Activated naive CD8-positive, alpha-beta T cell treated with anti-CD3 and anti-CD28 coated beads for 36 hours (primary cell): ENCODE data around the gene DCUN1D2. TPM values are rescaled to one million over a fixed set of nuclear protein-coding genes. Genes with fewer than 3 reads are reported as not detected.
"Not testable (repeated sequence)": the region's sequence is repeated elsewhere in the genome, so short reads cannot be mapped to it uniquely, and the experiment has no call there.

ENCODE experiments used
- DNase-seq: peaks from one replicate; pipeline ENCODE4 v3.0.0; 2021
- H3K27ac Mint-ChIP-seq: one replicate; pipeline ENCODE4 v1.8.0; 2022; ENCODE audit warnings: mild to moderate bottlenecking, moderate library complexity, mixed read lengths
- H3K27me3 Mint-ChIP-seq: one replicate; pipeline ENCODE4 v1.8.0; 2022; ENCODE audit warnings: mild to moderate bottlenecking, mixed read lengths
- H3K36me3 Mint-ChIP-seq: one replicate; pipeline ENCODE4 v1.8.0; 2021; ENCODE audit warnings: mild to moderate bottlenecking, mixed read lengths
- H3K4me1 Mint-ChIP-seq: one replicate; pipeline ENCODE4 v1.8.0; 2021; ENCODE audit warnings: mixed read lengths
- H3K4me3 Mint-ChIP-seq: one replicate; pipeline ENCODE4 v1.8.0; 2022; ENCODE audit warnings: mild to moderate bottlenecking, moderate library complexity, mixed read lengths
- H3K9me3 Mint-ChIP-seq: one replicate; pipeline ENCODE4 v1.8.0; 2022; ENCODE audit warnings: mixed read lengths
- total RNA-seq, 2 experiments: library from RNA; stranded (reverse); gene quantifications; one replicate each; pipeline ENCODE4 v1.2.3, GENCODE V29; 2021

DCUN1D2 gene
- total RNA-seq, 2 experiments from 2014 or later: 11.0 to 13.9 TPM

DNA sequence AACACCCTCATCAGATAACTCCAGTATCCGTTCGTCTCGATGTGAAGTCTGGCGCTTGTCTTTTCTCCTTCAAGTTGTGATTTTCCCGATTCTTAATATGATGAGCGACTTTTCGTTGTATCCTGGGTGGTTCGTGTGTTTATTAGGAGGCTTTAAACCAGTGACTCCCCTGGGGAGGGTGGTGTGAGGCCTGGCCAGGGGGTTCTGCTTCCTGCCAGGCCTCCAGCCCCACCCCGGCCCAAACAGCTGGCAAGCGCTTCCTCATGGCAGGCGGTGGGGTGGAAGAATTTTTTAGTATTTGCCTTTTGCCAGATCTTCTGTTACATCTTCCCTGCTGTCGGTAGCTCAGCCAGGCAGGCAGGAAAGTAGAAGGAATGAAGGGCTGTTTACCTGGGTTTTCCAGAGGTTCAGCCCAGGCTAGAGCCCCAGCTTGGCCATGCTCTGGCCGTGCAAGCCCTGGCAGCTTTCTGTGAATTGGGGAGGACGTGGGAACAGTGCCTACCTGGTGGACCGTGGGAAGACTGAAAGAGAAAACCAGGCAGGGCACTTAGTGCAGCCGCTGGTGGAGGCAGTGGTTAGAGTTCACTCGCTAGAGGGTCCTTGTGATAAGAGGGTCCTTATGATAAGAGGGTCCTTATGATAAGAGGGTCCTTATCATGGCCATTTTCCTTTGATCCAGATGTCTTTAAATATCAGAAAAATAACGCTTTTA lies 37.7 kb upstream of the DCUN1D2 start:
- no peaks in the 10 kb centered on the region for H3K27me3 Mint-ChIP-seq
- H3K9me3 Mint-ChIP-seq: no peaks in the 10 kb centered on the region
- DNase-seq: no peak
- peaks cover 11% of the 10 kb centered on the region for H3K36me3 Mint-ChIP-seq
- no peaks in the 10 kb centered on the region for H3K4me1 Mint-ChIP-seq
- H3K4me3 Mint-ChIP-seq: no peak overlapping the region
- H3K27ac Mint-ChIP-seq: no peak overlapping the region

DNA sequence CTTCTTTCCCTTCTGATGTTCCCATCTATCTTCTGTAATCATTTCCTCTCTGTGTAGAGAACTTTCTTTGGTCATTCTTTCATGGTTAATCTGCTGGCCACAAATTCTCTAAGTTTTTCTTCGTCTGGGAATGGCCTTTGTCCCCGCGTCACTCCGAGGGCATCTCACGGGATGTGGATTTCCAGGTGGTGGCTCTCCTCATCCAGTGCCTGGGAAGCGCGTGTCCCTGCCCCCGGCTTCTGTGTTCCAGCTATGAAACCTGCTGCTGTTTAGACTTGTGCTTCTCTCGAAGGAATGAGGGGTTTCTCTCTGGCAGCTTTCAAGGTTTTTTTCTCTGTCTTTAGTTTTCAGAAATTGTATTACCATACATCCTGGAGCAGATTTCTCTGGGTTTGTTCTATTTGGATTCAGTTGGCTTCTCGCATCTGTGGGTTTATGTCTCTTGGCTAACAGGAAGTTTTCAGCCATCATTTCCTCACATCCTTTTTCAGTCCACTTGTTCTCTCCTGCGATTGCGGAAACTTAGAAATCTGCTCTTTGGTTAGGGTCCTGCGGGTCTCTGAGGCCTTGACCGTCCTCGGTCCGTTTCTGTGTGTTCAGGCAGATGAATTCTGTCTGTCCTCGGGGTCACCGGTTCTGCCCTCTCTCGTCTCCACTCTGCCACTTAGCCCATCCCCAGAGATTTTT lies 36.9 kb upstream of the DCUN1D2 start:
- H3K36me3 Mint-ChIP-seq: peaks cover 15% of the 10 kb centered on the region
- no peaks in the 10 kb centered on the region for H3K4me1 Mint-ChIP-seq
- H3K4me3 Mint-ChIP-seq: no peak overlapping the region
- H3K27me3 Mint-ChIP-seq: no peaks in the 10 kb centered on the region
- DNase-seq: no peak
- H3K27ac Mint-ChIP-seq: no peak overlapping the region
- no peaks in the 10 kb centered on the region for H3K9me3 Mint-ChIP-seq

DNA sequence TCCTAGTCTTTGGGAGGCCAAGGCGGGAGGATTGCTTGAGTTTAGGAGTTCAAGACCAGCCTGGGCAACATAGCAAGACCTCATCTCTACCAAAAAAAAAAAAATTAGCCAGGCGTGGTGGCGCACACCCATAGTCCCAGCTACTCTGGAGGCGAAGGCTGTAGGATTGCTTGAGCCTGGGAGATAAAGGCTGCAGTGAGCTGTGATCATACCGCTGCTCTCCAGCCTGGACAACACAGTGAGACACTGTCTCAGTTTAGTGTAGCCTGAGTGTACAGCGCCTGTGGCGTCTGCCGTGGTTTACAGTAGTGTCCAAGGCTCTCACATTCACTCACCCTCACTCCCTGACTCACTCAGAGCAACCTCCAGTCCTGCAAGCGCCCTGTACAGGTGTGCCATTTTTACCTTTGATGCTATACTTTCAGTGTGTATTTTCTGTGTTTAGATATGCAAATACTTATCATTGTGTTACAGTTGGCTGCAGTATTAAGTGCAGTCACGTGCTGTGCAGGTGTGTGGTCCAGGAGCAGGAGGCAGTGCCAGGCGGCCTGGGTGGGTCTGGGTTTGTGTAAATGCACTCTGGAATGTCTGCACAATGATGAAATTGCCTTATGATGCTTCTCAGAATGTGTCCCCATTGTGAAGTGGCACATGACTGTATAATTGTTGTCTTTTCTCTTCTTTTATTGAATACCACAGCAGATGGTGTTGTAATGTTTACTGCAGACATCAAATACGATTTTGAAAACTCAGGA lies 36.1 kb upstream of the DCUN1D2 start:
- DNase-seq: no peak
- H3K4me1 Mint-ChIP-seq: no peaks in the 10 kb centered on the region
- no peaks in the 10 kb centered on the region for H3K27me3 Mint-ChIP-seq
- H3K36me3 Mint-ChIP-seq: peaks cover 13% of the 10 kb centered on the region
- H3K9me3 Mint-ChIP-seq: no peaks in the 10 kb centered on the region
- no peak overlapping the region for H3K27ac Mint-ChIP-seq
- H3K4me3 Mint-ChIP-seq: no peak overlapping the region

DNA sequence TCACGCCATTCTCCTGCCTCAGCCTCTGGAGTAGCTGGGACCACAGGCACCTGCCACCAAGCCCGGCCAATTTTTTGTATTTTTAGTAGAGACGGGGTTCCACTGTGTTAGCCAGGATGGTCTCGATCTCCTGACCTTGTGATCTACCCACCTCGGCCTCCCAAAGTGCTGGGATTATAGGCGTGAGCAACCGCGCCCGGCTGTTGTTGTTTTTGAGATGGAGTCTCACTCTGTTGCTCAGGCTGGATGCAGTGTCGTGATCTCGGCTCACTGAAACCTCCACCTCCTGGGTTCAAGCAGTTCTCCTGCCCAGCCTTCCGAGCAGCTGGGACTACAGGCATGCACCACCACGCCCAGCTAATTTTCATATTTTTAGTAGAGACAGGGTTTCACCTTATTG lies 31.9 kb upstream of the DCUN1D2 start:
- H3K27ac Mint-ChIP-seq, DNase-seq, H3K27me3 Mint-ChIP-seq, H3K9me3 Mint-ChIP-seq, H3K4me3 Mint-ChIP-seq: not testable (repeated sequence)
- Mint-ChIP-seq H3K36me3 (peaks cover 14% of the 10 kb centered on the region), H3K4me1 (peaks cover 11% of the 10 kb centered on the region)

DNA sequence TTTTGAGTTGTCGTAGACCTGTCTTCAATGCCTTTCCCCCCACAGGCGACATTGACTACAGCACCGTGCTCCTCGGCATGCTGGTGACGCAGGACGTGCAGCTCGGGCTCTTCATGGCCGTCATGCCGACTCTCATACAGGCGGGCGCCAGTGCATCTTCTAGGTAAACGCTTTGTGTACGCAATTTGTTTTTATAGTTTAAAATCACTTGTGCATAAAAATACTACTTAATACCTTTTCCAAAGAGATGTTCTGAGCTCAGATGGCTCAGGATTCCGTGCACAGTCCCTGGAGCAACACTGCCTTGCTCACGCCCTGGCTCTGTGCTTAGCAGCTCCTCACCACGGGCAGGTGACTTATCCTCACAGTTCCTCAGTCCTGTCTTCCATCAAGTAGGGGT lies 30.1 kb upstream of the DCUN1D2 start:
- Mint-ChIP-seq H3K4me3 (no peak overlapping the region), H3K36me3 (peaks cover 14% of the 10 kb centered on the region), H3K4me1 (peaks cover 21% of the 10 kb centered on the region), H3K27me3 (no peaks in the 10 kb centered on the region), H3K27ac (no peak overlapping the region), H3K9me3 (no peaks in the 10 kb centered on the region)
- no peak for DNase-seq

DNA sequence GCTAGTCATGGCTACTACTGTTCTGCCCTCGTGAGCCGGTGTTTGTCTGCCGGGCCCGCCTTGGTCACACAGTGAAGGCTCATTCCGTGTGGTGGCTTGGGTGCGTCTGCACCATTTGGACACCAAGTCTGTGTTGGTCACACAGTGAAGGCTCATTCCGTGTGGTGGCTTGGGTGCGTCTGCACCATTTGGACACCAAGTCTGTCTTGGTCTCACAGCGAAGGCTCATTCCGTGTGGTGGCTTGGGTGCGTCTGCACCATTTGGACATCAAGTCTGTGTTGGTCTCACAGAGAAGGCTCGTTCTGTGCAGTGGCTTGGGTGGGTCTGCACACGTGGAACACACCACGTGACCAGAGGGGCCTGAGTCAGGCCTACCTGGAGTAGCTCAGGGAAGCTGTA lies 29.0 kb upstream of the DCUN1D2 start:
- H3K4me3 Mint-ChIP-seq: no peak overlapping the region
- no peak for DNase-seq
- H3K27me3 Mint-ChIP-seq: no peaks in the 10 kb centered on the region
- H3K27ac Mint-ChIP-seq: no peak overlapping the region
- H3K9me3 Mint-ChIP-seq: no peaks in the 10 kb centered on the region
- peaks cover 14% of the 10 kb centered on the region for H3K36me3 Mint-ChIP-seq
- H3K4me1 Mint-ChIP-seq: peaks cover 21% of the 10 kb centered on the region

DNA sequence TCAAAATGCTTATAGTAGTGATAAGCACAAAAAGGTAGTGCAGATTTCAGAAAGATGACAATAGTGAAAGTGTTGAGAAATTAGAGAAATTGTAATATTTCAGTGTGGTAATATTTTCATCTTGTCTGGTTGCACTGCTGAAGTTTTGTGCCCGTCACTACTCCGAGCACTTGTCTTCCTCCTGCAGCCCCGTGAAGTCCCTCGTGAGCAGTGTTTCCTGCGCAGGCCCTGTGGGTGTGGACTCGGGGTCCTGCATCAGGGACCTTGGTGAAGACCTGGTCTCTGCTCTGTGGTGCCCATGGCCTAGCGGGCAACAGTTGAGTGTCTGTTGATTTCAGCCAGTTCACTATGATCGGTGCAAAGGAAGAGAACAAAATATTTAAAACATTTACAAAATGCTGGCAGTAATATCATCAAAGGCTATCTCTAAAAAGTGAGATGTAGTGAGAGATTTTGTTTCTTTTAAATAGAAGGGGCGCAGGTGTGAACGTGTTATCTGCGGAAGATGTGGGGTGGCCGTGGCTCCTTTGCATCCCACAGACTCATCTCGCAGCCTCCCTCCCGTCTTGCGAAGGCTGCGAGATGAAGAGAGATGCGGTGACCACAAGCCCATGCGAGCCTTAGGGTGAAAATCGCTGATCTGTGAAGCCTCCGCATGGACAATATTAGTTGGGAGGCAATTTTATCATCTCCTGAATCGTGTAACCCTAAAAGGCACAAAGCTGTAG lies 27.7 kb upstream of the DCUN1D2 start:
- Mint-ChIP-seq H3K4me3 (peak overlapping the region; percentile 35), H3K9me3 (no peaks in the 10 kb centered on the region), H3K27me3 (no peaks in the 10 kb centered on the region), H3K4me1 (peaks cover 21% of the 10 kb centered on the region), H3K36me3 (peaks cover 11% of the 10 kb centered on the region), H3K27ac (no peak overlapping the region)
- DNase-seq: no peak

DNA sequence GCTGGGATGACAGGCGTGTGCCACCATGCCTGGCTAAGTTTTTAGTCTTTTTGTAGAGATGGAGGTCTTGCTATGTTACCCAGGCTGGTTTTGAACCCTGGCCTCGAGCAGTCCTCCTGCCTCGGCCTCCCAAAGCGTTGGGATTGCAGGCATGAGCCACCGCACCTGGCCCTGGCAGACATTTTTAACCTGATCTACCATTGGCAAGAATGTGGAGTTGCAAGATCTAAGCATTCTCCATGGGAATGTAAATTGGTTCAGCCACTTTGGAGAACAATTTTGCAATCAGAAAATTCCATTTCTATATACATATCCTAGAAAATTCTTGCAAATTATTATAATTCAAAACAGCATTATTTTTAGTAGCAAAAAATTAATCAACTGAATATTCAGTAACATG lies 24.3 kb upstream of the DCUN1D2 start:
- Mint-ChIP-seq H3K27ac (no peak overlapping the region), H3K9me3 (no peaks in the 10 kb centered on the region), H3K36me3 (peaks cover 4% of the 10 kb centered on the region), H3K4me1 (peaks cover 21% of the 10 kb centered on the region), H3K4me3 (no peak overlapping the region), H3K27me3 (no peaks in the 10 kb centered on the region)
- no peak for DNase-seq

DNA sequence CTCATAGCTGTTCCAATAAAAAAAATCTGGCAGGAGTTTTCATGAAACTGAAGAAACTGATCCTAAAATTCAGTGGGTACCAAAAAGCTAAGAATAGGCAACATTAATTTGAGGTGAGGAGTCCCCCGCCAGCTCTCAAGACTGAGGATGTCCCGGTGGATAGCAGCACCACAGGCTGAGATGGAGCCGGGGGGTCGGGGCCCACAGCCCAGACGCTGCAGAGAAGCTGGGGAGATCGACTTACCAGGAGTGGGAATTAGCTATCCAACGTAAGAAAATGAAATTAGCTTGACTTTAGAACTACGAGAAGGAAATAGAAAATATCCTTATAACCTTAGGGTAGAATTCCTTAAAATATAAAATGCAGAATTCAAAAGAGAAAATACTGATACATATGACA lies 23.2 kb upstream of the DCUN1D2 start:
- H3K4me1 Mint-ChIP-seq: peaks cover 21% of the 10 kb centered on the region
- H3K9me3 Mint-ChIP-seq: no peaks in the 10 kb centered on the region
- no peaks in the 10 kb centered on the region for H3K27me3 Mint-ChIP-seq
- DNase-seq: no peak
- no peak overlapping the region for H3K4me3 Mint-ChIP-seq
- peaks cover 4% of the 10 kb centered on the region for H3K36me3 Mint-ChIP-seq
- no peak overlapping the region for H3K27ac Mint-ChIP-seq

DNA sequence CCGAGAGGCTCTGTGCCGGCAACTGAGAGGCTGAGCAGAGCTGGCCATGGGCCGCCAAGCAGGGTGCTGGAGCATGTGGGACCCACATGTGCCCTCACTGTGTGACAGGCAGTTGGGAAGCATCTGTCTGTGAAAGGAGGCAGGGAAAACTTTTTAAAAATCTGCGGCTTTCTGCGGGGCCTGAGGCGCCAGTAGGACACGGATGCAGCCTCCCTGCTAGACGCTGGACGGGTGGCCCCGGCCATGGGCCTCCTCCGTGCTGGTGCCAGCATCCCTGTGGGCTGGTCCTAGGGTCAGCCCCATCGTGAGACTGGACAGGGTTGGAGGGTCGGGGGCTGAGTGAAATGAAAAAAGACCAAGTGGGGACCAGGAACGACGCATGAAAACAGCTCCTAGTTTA lies 20.9 kb upstream of the DCUN1D2 start:
- no peak overlapping the region for H3K4me3 Mint-ChIP-seq
- no peak for DNase-seq
- H3K27me3 Mint-ChIP-seq: no peaks in the 10 kb centered on the region
- H3K9me3 Mint-ChIP-seq: no peaks in the 10 kb centered on the region
- H3K27ac Mint-ChIP-seq: no peak overlapping the region
- peaks cover 2% of the 10 kb centered on the region for H3K36me3 Mint-ChIP-seq
- peaks cover 1% of the 10 kb centered on the region for H3K4me1 Mint-ChIP-seq

DNA sequence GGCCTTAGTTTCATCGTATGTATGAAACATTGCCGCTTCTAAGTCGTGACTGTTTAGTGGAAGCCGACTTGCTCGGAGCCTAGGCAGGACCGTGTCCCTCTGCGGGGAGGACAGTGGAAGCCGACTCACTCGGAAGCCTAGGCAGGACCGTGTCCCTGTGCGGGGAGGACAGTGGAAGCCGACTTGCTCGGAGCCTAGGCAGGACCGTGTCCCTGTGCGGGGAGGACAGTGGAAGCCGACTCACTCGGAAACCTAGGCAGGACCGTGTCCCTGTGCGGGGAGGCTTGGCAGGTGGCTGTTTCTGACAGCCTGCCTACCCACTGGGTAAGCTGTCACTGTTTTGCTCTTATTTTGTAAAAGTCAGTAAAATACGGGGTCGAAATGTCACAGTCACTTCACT lies 20.4 kb upstream of the DCUN1D2 start:
- no peak for DNase-seq
- no peak overlapping the region for H3K27ac Mint-ChIP-seq

DNA sequence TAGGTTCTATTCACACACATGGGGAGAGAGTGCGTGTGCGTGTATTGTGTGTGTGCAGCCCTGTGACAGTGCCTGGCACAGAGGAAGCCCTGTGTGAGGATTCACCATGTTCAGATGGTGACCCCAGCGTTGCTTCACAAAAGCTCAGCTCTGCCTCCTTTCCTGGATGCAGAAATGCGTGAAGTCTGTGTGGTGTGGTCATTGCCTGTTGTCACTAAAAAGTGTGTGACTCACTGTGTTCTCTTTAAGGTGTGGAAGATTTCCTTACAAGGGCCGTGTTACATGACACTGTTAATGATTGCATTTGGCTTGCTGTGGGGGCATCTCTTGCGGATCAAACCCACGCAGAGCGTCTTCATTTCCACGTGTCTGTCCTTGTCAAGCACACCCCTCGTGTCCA lies 19.5 kb upstream of the DCUN1D2 start:
- peaks cover 4% of the 10 kb centered on the region for H3K36me3 Mint-ChIP-seq
- peaks cover 6% of the 10 kb centered on the region for H3K4me1 Mint-ChIP-seq
- no peaks in the 10 kb centered on the region for H3K9me3 Mint-ChIP-seq
- H3K4me3 Mint-ChIP-seq: no peak overlapping the region
- no peak overlapping the region for H3K27ac Mint-ChIP-seq
- no peaks in the 10 kb centered on the region for H3K27me3 Mint-ChIP-seq
- DNase-seq: no peak

More for the DNA sequence above, 20.4 kb upstream of the DCUN1D2 start:
- H3K9me3 Mint-ChIP-seq: no peaks in the 10 kb centered on the region
- H3K36me3 Mint-ChIP-seq: peaks cover 2% of the 10 kb centered on the region
- peaks cover 4% of the 10 kb centered on the region for H3K4me1 Mint-ChIP-seq
- no peaks in the 10 kb centered on the region for H3K27me3 Mint-ChIP-seq
- no peak overlapping the region for H3K4me3 Mint-ChIP-seq

DNA sequence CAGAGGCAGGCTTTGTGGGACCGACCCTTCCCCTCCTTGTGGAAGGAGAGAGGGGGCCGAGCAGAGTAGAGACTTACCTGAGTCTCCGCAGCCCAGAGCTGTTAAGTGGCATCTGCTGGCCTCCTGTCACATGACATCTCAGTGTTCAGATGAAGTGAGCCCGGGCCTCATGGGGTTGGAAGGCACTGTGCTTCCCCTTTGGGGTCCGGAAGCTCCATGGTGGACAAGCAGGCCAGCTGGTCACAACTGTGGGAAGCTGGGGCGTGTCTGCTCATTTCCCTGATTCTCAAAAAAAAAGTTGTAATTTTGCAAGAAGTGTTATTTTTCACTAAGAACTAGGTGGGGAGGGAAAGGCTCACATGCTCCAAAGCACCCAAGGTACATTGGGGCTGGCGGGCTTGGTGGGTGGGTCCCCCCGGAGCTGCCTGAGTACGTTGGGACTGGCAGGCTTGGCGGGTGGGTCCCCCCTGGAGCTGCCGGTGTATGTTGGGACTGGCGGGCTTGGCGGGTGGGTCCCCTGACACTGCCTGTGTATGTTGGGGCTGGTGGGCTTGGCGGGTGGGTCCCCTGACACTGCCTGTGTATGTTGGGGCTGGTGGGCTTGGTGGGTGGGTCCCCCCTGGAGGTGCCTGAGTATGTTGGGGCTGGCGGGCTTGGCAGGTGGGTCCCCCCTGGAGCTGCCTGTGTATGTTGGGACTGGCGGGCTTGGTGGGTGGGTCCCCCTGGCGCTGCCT lies 18.2 kb upstream of the DCUN1D2 start:
- Mint-ChIP-seq H3K4me3 (no peak overlapping the region), H3K4me1 (peaks cover 6% of the 10 kb centered on the region)

DNA sequence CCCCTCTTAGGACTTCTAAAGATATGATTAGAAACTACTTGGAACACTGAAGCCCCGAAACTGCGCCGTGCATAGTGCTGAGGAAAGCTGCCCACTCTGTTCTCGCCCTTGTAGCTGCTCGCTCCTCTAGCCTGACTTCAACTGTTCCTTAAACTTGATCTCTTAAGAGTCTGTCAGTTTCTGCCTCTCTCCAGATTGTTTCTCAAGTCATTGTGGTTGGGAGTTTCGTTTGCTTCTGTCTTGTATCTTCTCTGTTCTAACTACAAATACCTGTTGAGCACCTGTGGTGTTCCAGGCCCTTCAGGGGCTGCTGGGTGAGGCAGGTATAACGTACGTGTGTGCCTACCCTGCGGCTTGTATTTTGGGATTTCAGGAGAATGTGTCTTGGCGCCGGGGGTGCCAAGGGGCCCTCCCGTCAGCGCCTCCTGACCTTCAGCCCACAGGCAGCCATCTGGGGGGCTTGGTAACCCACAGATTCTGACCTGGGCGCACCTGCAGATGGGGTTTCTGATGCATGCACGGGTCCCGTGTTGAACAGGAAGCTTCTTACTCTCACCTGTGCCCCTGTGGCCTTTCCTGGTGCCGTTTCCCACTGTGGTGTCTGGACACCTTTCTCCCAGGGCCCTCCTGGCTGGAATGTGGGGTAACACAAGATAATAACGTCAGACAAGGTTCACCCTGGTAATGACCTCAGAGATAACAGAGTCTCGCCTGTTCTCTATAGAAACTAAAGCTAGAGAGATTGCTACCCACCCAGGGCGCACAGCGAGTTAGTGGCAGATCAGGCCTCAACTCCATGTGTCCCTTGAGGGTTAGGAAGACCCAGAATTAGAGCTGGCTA lies 17.2 kb upstream of the DCUN1D2 start:
- Mint-ChIP-seq H3K9me3 (no peaks in the 10 kb centered on the region), H3K4me1 (peaks cover 6% of the 10 kb centered on the region), H3K4me3 (no peak overlapping the region), H3K36me3 (peaks cover 5% of the 10 kb centered on the region), H3K27ac (no peak overlapping the region), H3K27me3 (no peaks in the 10 kb centered on the region)
- no peak for DNase-seq

More for the DNA sequence above, 18.2 kb upstream of the DCUN1D2 start:
- Mint-ChIP-seq H3K27me3 (no peaks in the 10 kb centered on the region), H3K36me3 (peaks cover 3% of the 10 kb centered on the region), H3K27ac (no peak overlapping the region), H3K9me3 (no peaks in the 10 kb centered on the region)
- no peak for DNase-seq
